Renal cortical epithelial cell (primary cell): Measurements from ENCODE around the gene NDE1. TPM values are rescaled to one million over a fixed set of nuclear protein-coding genes. Genes with fewer than 3 reads are reported as not detected.
"Not testable (repeated sequence)": the region's sequence is repeated elsewhere in the genome, so short reads cannot be mapped to it uniquely, and the experiment has no call there.

Source experiments
- DNase-seq: peaks from one replicate; pipeline ENCODE4 v3.0.0-alpha.2; 2011; ENCODE audit warnings: low read depth
- total RNA-seq: library from RNA; depleted of rRNA; stranded (reverse); fragments of >200 nt; gene quantifications from 2 replicates; pipeline ENCODE4 v1.2.3, GENCODE V29; 2014

NDE1 gene
- total RNA-seq, 1 donor from 2014 or later: 17.3 TPM

DNA sequence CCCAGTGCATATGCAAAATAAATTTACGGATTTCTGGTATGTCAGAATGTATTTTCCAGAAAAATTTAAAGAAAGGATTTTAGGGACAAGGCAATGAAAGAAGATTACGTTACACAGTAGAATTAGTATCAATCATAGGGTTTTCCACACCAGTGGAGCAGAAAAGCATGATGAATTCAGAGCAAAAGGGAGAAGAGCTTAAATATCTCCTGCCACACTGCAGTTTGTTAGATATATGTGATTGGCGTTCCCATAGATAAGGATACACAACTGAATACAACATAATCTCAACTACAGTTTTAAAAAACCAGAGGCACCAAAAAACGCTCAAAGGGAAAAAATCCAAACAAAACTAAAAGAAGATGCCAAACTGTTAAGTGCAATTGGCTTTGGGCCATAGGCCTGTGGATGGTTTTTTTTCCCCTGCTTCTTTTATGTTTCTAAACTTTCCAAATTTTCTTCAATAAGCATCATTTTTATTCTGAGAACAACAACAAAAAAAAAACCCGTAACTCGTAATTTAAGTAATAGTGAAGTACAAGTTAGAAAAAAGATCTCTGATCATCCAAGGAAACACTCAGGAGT lies 29.3 kb upstream of the NDE1 start:
- DNase-seq: peak; percentile 23

DNA sequence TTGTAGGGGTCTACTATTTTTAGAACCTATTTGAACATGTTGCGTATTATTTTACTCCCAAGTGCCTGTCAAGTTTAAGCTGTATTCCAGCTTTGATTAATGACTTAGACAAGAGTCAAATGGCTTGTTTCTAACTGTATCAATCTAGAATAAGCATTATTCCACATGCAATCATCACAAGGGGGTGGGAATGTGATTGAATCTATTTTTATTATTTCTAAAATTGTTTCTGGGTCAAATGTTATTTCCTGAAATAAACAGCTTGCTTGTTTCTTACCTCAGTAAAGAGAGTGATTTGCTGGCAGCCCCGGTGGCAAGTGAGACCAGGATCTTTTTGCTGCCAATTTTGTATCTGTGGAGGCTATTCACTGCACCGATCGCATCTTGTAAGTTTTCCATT lies 28.6 kb upstream of the NDE1 start:
- no peak for DNase-seq

DNA sequence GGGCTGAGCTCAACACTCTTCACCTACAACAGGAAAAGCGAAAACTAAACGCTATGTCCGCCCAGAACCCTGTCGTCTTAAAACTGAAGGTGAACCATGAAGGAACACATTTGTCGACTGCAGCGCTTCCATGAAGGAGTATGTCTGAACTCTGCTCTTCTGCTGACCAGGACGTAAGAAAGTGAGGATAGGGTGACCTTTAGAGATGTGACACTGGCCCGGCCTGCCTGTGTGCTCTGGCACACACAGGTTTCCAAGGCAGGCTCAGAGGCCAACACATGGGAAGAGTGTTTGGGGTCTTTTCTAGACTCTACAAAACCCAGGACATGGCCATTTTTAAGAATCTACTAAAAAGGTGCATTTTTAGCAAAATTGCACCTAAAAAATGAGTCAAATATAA lies 28.2 kb upstream of the NDE1 start:
- DNase-seq: no peak

DNA sequence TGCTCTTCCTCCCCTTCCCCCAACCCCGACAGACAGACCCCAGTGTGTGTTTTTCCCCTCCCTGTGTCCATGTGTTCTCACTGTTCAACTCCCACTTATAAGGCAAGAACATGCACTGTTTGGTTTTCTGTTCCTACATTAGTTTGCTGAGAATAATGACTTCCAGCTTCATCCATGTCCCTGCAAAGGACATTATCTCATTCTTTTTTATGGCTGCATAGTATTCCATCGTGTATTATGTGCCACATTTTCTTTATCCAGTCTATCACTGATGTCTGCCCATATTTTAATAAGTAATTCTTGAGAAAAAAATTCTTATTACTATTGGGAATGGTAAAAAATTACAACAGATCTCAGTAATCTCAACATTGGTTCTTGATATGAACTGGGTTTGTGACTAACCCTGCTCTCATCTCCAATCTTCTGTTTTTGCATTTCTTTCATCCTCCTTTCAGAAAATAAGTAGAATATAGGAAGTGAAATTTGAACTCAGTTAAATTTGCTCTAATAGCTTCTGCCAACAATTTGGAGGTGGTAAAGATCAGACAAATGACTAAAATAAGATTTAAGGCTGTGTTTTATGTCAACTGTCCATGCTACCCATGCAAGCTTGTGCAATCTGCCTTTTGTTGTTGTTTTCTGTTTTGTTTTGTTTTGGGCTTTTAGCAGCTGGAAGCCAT lies 18.2 kb upstream of the NDE1 start:
- no peak for DNase-seq

DNA sequence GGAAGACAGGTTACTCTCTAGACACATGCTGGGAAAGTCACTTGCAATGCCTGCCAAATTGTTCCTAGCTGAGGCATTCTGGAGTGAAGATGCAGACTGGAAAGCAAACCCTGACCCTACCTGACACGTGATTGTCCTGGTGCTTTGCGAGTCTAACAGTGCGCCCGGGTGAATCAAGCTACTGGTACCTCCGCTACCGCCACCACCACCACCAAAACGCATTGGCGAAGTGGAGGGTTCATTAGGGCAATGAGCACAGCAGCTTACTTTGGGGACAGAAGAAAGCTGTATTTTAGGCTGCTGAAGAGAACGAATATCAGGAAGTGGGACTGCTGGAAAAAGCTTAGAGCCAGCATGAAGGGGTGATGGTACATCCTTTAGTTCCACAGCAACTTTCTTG lies 14.1 kb upstream of the NDE1 start:
- no peak for DNase-seq

DNA sequence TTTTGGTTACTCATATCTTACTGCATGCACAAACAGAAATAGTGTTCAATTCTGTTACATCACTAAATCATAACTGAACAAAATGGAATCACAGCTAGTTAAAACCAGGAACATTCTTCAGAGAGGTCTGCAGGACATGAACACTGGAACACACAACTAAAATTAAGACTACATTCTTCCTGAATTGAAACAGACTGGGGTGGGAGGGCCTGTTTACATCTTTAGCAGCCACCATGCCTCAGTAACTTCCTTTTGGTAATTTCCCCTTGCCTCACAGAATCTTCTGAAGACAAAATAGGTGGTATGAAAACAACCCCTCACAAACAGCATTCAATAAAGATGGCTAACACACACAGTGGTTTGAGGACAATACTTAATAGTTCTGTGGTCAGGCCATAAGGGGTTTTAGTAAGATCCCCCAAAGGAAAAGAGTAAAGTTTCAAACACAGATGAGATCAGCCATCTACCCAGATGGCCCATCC lies 13.6 kb upstream of the NDE1 start:
- DNase-seq: no peak

DNA sequence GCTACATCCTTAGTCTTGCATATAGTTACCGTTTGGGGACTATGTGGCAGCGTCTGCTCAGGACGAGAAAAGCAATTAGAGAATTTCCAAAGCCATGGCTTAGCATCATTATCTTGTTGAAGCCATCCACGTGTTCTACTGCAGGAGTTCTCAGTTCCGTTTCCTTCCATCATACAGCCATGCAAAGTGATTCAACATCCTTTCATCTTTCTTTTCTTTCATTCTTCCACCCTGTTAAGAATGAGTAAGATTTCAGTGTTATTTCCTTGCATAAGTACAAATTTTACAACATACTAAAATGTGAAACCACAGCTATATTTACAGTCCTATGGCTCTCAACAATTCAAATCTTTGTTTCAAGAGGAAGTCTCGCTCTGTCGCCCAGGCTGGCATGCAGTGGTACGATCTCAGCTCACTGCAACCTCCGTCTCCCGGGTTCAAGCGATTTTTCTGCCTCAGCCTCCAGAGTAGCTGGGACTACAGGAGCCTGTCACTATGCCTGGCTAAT lies 10.9 kb upstream of the NDE1 start:
- no peak for DNase-seq

DNA sequence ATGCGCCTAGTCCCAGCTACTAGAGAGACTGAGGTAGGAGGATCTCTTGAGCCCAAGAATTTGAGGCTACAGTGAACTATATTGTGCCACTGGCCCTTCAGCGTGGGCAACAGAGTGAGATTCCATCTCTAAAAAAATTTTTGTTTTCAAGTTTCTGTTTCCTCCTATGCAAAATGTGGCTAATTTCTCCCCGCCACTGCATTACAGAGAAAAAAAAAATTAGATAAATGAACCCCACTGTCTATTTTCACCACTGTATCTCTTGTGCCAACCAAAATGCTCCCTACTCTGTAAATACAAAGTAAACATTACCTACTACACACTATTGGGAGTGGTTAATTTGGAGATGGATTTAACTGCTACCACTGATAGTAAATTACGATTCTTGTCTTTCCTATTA lies 9.1 kb upstream of the NDE1 start:
- no peak for DNase-seq

DNA sequence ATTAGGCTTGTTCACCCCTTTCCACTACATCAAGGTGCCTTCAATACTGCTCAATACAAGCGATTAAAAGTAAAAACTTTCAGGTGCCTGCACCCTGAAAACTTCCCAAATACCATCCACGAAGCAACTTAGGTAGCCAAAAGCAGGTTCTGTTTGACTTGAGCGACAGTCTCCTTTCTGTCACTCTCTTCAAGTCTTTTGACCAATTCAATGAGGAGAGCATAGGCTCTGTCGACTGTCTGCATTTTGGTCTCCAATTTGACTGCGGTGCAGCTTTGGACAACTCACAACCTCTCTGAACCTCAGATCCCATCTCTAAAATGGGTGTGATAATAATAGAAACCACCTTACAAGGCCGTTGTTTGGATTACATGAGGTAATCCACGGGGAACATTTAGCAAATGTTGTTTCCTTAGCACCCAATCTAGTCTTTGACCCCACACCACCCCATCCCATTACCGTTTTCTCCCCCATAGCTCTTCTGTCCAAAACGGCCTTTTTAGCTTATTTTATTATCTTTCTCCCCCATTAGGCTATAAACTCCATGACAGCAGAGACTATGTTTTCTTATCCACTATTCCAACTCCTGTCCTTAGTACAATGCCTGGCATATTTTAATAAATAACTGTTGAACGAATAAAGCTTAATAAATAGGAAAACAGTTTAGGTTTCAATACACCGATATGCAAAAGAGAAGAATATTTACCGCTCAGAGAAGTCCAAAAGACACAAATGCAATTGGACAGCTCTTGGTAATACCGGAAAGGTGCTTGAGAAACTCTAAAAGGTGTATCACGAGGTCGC lies 8.1 kb upstream of the NDE1 start:
- DNase-seq: no peak

DNA sequence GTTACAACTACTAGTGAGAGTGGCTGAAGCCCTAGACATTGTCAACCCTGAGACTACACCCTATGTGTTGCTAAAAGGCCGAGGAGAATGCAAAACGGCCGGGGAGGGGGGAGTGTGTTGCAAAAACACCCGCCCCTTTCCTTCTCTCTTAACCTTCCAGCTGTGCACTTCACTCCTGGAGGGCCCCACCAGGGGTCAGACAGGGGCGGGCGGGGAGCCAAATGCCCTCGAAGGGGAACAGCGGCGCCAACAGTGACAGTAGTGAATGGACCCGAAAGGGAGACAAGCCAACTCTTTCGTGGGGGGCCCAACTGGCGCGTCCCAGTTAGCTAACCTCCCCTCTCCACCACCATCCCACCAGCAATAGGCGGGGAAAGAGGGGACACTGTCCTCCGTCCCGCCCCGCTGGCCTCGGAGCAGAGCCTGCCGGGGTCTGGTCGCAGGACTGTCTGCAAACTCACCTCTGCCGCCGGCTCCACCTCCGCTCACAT lies 7.4 kb upstream of the NDE1 start:
- peak; percentile 57 for DNase-seq

DNA sequence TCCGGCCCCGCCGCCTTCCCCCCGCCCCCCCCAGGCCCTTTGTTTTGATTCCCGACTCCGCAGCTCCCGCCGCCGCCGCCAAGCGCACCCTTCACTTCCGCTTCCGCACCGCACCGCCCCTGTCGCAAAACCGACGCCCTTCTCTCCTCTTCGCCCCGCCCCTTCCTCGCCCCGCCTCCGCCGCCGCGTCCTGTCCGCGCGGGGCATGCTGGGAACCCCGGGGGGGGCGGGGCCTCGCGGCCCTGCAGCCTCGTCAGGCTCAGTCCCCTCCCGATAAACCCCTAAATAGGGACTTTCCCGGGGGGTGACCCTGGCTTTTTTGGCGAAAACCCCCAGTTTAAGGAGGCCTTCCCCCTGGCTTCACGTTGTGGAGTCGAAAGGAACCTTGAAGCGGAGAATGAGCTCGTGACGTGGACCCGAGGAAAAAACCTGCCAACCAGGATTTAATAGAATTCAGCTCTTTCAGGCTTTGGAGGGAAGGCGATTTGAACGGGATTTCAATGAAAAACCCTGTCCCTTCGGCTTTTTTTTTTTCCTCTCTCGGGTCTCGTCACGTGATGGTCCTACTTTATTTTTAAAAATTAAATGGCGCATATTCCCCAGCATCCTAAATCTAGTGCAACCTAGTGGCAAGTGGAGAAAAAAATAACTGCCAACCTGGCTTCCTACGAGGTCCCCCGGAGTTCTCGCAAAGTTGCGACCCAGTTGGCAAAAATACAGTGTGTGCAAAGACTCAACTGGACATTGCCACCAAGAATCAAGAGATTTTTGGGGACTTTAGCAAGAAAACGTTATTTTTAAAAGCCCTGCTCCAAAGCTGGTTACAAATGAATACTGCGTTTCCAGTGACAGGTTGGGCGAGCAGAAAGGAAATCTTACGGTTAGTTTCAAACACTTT lies 6.7 kb upstream of the NDE1 start, which contains the start of gene MARF1:
TSS of gene MARF1 (minus strand) at position 107 of the 898 bp plus-strand sequence. CDS start 3,921 bp downstream, outside the sequence.
- peak; percentile 73 for DNase-seq

DNA sequence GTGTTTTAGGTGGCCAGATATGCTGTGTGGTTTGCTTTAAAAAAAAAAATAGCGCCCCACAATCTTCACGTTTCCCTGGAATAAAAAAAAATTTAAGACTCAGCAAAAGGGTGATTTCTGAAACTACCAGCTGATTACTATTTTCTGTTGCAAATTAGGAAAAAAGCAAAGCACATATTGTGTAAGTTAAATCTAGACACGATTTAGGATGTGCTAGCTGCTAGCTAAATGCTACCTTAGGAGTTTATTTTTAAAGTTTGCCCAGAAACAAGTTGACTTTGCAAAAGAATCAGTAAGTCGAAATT lies 6.1 kb upstream of the NDE1 start:
- no peak for DNase-seq

DNA sequence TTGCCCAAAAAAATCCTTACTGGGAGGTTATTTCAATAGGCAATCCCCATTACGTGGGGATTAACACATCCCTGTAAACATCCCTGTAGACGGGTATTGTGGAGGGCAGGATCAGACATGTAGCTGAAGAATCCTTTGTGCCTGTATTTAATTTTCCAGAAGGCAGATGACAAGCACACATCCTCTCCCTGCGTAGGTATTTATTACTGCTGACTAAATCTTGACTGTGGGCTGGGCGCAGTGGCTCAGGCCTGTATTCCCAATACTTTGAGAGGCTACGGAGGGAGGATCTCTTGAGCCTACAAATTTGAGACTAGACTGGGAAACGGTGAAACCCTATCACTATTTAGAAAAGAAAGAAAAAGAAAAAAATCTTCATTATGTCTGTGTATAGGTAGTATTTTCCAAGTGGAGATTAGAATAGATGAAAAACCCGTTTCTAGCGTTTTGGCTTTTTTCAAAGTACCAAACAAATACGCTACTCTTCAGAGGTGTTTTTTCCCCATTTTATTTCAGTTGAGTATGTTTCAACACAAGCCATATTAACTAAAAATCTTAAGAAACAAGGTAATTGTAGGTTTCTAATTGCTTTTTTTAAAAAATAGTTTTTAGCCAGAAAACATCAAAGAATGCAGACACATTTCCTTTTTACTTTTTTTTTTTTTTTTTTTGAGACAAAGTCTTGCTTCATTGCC lies 5.6 kb upstream of the NDE1 start:
- no peak for DNase-seq

DNA sequence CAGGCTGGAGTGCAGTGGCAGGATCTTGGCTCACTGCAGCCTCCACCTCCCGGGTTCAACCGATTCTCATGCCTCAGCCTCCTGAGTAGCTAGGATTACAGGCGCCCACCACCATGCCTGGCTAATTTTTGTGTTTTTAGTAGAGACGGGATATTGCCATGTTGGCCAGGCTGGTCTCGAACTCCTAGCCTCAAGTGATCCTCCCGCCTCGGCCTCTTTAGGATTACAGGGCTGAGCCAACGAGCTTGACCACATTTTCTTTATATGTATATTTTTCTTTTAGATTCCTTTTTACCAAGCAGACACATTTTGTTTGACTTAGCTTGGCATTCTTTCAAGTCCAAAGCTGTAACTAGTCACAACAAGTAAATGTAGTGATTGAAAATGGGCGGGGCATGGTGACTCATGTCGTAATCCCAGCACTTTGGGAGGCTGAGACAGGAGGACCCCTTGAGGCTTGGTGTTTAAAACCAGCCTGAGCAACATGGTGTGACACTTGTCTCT lies 5.0 kb upstream of the NDE1 start:
- peak; percentile 78 for DNase-seq

DNA sequence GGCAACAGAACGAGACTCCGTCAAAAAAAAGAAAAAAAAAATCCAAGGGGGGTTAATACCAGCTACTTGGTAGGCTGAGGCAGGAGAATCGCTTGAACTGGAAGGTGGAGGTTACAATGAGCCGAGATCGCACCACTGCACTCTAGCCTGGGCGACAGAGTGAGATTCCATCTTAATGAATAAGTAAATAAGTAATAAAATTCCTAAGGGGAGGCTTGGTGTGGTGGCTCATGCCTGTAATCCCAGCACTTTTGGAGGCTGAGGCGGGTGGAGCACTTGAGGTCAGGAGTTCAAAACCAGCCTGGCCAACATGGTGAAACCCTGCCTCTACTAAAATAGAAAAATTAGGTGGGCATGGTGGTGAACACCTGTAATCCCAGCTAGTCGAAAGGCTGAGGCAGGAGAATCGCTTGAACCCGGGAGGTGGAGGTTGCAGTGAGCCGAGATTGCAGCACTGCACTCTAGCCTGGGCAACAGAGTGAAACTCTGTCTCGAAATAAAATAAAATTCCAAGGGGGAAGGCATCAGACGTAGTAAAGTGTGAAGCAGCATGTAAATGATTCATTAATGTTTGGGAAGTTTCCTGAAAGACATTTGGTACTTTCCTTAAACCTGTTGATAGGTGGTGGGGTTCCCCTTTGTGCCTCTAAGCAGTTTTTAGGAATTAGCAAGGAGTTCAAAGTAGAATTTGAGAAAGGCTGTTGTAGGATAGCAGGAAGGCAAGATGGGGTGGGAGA lies 3.3 kb upstream of the NDE1 start:
- peak; percentile 27 for DNase-seq

DNA sequence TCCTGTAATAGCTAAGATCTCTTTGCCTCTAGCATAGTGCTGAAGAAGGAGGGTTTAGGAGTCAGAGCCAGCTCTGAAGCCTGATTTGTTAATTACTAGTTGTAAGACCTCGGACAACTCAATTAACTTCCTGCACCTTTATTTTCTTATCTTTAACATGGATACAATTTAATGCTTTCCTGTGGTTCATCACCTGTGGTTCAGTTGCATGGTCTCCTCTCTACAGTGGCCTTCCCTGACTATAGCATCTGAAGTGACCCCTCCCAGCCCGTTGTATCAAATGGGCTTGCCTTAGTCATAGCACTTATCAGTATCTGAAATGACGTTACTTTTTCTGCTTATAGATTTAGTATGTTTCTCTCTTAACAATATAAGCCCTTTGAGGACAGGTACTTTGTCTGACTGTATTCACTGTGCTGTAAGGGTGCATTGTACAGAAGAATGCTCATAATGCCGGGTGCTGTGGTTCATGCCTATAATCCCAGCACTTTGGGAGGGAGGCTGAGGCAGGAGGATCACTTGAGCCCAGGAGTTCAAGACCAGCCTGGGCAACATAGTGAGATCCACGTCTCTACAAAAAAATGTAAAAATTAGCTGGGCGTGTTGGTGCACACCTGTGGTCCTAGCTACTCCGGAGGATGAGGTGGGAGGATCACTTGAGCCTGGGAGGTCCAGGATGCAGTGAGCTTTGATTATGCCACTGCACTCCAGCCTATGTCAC lies 2.6 kb upstream of the NDE1 start:
- DNase-seq: no peak

DNA sequence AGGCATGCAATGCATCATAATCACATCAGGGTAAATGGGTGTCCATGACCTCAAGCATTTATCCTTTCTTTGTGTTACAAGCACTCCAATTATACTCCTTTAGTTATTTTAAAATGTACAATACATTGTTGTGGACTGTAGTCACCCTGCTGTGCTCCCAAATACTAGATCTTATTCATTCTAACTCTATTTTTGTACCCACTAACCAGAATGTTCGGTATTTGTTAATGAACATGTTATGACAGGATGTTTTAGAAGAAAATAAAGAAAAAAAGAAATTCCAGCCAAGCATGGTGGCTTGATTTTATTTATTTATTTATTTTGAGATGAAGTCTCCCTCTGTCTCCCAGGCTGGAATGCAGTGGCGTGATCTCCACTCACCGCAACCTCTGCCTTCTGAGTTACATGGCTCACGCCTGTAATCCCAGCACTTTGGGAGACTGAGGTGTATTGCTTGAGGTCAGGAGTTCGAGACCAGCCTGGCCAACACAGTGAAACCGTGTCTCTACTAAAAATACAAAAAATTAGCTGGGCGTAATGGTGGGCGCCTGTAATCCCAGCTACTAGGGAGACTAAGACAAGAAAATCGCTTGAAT lies 1.8 kb upstream of the NDE1 start:
- no peak for DNase-seq

DNA sequence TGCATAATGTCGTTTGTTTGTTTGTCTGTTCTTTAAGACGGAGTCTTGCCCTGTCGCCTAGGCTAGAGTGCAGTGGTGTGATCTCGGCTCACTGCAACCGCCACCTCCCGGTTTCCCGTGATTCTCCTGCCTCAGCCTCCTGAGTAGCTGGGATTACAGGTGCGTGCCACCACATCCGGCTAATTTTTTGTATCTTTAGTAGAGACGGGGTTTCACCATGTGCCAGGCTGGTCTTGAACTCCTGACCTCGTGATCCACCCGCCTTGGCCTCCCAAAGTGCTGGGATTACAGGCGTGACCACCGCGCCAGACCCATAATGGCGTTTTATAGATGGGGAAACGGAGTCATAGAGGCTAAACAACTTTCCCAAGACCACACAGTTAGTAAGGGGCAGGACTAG lies 734 bp upstream of the NDE1 start:
- not testable (repeated sequence) for DNase-seq

DNA sequence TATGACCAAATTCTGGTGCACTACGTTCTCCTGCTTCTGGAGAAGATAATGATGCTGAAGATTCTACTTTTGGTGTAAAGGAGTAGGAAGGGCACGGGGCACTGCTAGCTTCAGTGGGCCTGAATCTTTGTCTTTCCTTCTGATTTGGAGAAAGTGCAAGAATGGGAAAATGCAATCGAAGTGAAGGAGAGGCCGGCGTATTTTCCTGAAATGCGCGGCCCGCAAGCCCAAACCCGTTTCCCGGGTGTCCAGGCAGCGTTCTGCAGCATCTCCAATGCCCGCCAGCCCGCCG lies 372 bp upstream of the NDE1 start:
- no peak for DNase-seq
